Heart right ventricle (tissue), 16 donors: ENCODE measurements around the gene LRRC51. TPM values are rescaled to one million over a fixed set of nuclear protein-coding genes. Genes with fewer than 3 reads are reported as not detected.

Experiments
- ATAC-seq, 8 donors: fragments of 200-7000 bp; cut with Tn5 transposase; one replicate each; pipeline ENCODE4 v1.9.1; 2020; ENCODE audit warnings: mild to moderate bottlenecking in 8 of 8, moderate library complexity in 8 of 8, moderate number of reproducible peaks in 1 of 8
- DNase-seq, 2 donors: peaks; one replicate each; pipeline ENCODE4 v3.0.0-alpha.2; 2020
- H3K27ac ChIP-seq, 10 donors: fragments of 200-600 bp; sonication (generic) in 2 of 10; one replicate each; pipeline versions ENCODE4 v1.5.0 to v1.8.0; 2020 to 2022; ENCODE audit warnings: mild to moderate bottlenecking in 3 of 10
- H3K27me3 ChIP-seq, 7 donors: fragments of 200-600 bp; one replicate each; pipeline ENCODE4 v1.8.0; 2021 to 2022; ENCODE audit warnings: mild to moderate bottlenecking in 2 of 7
- H3K36me3 ChIP-seq, 9 donors: fragments of 200-600 bp; sonication (generic) in 1 of 9; one replicate each; pipeline versions ENCODE4 v1.5.0 to v1.8.0; 2020 to 2022; ENCODE audit warnings: mild to moderate bottlenecking in 2 of 9
- H3K4me1 ChIP-seq, 9 donors: fragments of 200-600 bp; sonication (generic) in 1 of 9; one replicate each; pipeline versions ENCODE4 v1.5.0 to v1.8.0; 2020 to 2022; ENCODE audit warnings: mild to moderate bottlenecking in 4 of 9
- H3K4me3 ChIP-seq, 10 donors: fragments of 200-600 bp; sonication (generic) in 2 of 10; one replicate each; pipeline versions ENCODE4 v1.5.0 to v1.8.0; 2020 to 2022; ENCODE audit warnings: mild to moderate bottlenecking in 7 of 10, moderate library complexity in 2 of 10
- H3K9me3 ChIP-seq, 11 donors: fragments of 200-600 bp in 10 of 11; sonication (generic) in 2 of 11; one replicate each; pipeline versions ENCODE4 v1.5.0 to v1.8.0; 2013 to 2022; ENCODE audit warnings: mild to moderate bottlenecking in 2 of 11, control low read depth in 1 of 11, moderate library complexity in 1 of 11
- CTCF ChIP-seq, 9 donors: fragments of 200-600 bp; sonication (generic) in 2 of 9; IDR thresholded peaks; one replicate each; pipeline versions ENCODE4 v1.5.0 to v1.8.0; 2021 to 2022; ENCODE audit warnings: antibody characterized with exemption in 9 of 9, mild to moderate bottlenecking in 5 of 9, moderate library complexity in 1 of 9
- WGBS, 2 donors: extraction: QIAGEN DNeasy Blood & Tissue Kit; methylation state at CpG; one replicate each; pipeline ENCODE4 v1.1.7; 2013; ENCODE audit warnings: inconsistent platforms in 1 of 2; 5-methylcytosine and 5-hydroxymethylcytosine counted together
- intact Hi-C, 10 donors: fragments of 100-400 bp; cut with DNase I; formaldehyde crosslinking; loops; one replicate each; pipeline versions ENCODE4 v1.11.1 to v1.14.2; 2022
- polyA plus RNA-seq, 2 donors: library from polyadenylated mRNA; stranded (reverse); fragments of 200-250 nt; gene quantifications; one replicate each; pipeline ENCODE4 v1.2.3, GENCODE V29; 2013
- total RNA-seq, 10 donors: library from RNA; stranded (reverse); fragmentation: NEBNext Ultra II Directional in 3 of 10; extraction: Animal tissue kit (Norgen Biotek cat#: 25700) in 3 of 10; gene quantifications; one replicate each; pipeline versions ENCODE4 v1.2.1 to v1.2.4, GENCODE V29; 2021 to 2023
- donor health status: Arrhythmogenic right ventricular cardiomyopathy.
- donor health status: ischemic (EF 13 %, LVEDD 7.1; RV severe dilation, severe dysfunction).
- donor health status: healthy with polysubstance abuse.
- donor health status: DM: no; HTN: yes; CAD: no.
- donor health status: DM: no; HTN: no; CAD: no.
- donor health status: ischemic (EF 25% LVEDD 6.9; RV normal size, moderate dysfunction).
- donor health status: ischemic (EF 25% LVEDD 5.7; RV mildly dilated, moderate dysfunction).
- donor health status: healthy.
- donor health status: DM: yes; HTN: yes; CAD: no.
- donor health status: Ischemic cardiomyopathy.
- donor health status: ischemic (EF 35%, LVEDD 5.7; RV mildly dilated, moderate dysfunction).
- donor health status: nonischemic (EF 11% LVEDD 7.7; RV severe dilation, severe dysfunction).
- donor health status: DM: yes; HTN: yes; CAD: no.
- donor health status: PGD.
- donor health status: ischemic (EF 29% LVEDD 5.4; RV normal size, mild dysfunction).
- donor health status: nonischemic (EF 23%, LVEDD 6.1; RV moderate dilation, normal function).

The LRRC51 gene
- total and polyA plus RNA-seq, 12 donors = 2.3 to 9.1 (median 4.0) TPM

GRCh38 chr11:72114570-72114969, 33.9 kb downstream of the LRRC51 start:
- intact Hi-C loops = loop anchor here in 3 of 10 donors (5.0 to 10.0 kb wide), 3 partner anchors 113 to 320 kb away; partner anchors contain the start of gene CLPB (in 1 of the 3)
- ATAC-seq = no peak
- Histone ChIP-seq H3K27me3 (peaks cover 0 to 11% (median 0%) of the 10 kb centered on the region in 7 donors), H3K36me3 (peaks cover 0 to 11% (median 0%) of the 10 kb centered on the region in 9 donors), H3K9me3 (no peaks in the 10 kb centered on the region), H3K4me3 (no peak overlapping the region), H3K4me1 (peaks cover 4 to 24% (median 15%) of the 10 kb centered on the region in 9 donors), H3K27ac (no peak overlapping the region)
- TF ChIP-seq CTCF (IDR thresholded peaks at IDR 0.05) = no peak
- no peak for DNase-seq
- WGBS, 2 donors = 93 to 97% methylated on average over 1 of the region's 1 CpG

- TF ChIP-seq CTCF (IDR thresholded peaks at IDR 0.05) = no peak
Observed at GRCh38 chr11:72116019-72116755, 35.5 kb downstream of the LRRC51 start.

DNA sequence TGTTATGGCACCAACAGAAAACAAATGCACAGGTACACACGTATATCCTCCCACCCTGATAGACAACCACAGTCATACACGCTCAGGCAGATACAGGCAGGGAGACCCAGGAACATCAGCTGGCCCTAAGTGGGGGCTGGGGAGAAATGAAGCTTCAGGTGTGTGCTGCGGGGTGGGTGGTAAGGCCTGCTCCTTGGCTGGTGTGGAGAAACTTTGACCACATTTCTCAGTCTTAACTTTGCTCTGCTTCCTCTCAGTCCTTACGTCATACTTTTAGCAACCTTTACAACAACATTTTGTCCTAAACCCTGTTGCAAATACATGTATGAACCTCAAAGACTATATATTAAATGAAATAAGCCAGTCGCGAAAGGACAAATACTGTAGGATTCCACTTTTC, 38.5 kb downstream of the LRRC51 start:
- Histone ChIP-seq H3K4me3 (no peak overlapping the region), H3K36me3 (no peaks in the 10 kb centered on the region), H3K27me3 (peaks cover 0 to 22% (median 3%) of the 10 kb centered on the region in 7 donors), H3K4me1 (peaks cover 0 to 6% (median 0%) of the 10 kb centered on the region in 9 donors), H3K27ac (peak overlapping the region in 1 of 10 donors; percentile 59), H3K9me3 (no peaks in the 10 kb centered on the region)
- no peak for ATAC-seq
- 77 to 82% methylated on average over 6 of the region's 6 CpGs for WGBS, 2 donors
- TF ChIP-seq CTCF (IDR thresholded peaks at IDR 0.05) = no peak
- no peak for DNase-seq
- intact Hi-C loops = loop anchor here in 2 of 10 donors (10.0 kb wide), 2 partner anchors 296 to 316 kb away; partner anchors contain the start of gene CLPB (in 1 of the 2)

More at GRCh38 chr11:72116019-72116755, 35.5 kb downstream of the LRRC51 start:
- H3K4me1 ChIP-seq = peaks cover 4 to 20% (median 14%) of the 10 kb centered on the region in 9 donors
- DNase-seq (no peak), ATAC-seq (no peak)
- no peaks in the 10 kb centered on the region for H3K9me3 ChIP-seq
- H3K27me3 ChIP-seq = peaks cover 0 to 17% (median 0%) of the 10 kb centered on the region in 7 donors
- H3K4me3 ChIP-seq = no peak overlapping the region
- no peaks in the 10 kb centered on the region for H3K36me3 ChIP-seq
- WGBS, 2 donors = 92% methylated on average over 6 of the region's 6 CpGs
- intact Hi-C loops = loop anchor here in 2 of 10 donors (10.0 kb wide), 2 partner anchors 299 to 319 kb away; partner anchors contain the start of gene CLPB (in 1 of the 2)
- no peak overlapping the region for H3K27ac ChIP-seq

DNA sequence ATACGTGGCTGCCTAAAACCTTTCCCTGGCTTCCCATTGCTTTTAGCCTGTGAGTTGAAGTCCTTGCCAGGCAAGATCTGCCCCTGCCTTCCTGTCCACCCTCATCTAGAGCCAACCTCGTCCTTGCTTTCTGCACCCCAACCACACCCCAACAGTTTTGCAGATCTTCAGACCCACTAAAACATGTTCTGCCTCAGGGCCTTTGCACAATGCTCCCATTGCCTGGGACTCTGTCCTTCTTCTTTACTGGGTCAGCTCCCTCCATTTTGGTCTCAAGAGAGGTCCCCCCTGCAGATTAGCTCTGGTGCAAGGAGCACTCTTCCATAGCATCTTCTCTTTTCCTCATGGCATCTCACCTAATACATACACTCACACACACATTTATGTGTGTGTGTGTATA, 40.3 kb downstream of the LRRC51 start:
- TF ChIP-seq CTCF (IDR thresholded peaks at IDR 0.05) = no peak
- Histone ChIP-seq H3K27ac (no peak overlapping the region), H3K4me3 (no peak overlapping the region), H3K4me1 (peaks cover 0 to 13% (median 0%) of the 10 kb centered on the region in 9 donors), H3K36me3 (no peaks in the 10 kb centered on the region), H3K9me3 (no peaks in the 10 kb centered on the region), H3K27me3 (peaks cover 0 to 18% (median 3%) of the 10 kb centered on the region in 7 donors)
- ATAC-seq = no peak
- DNase-seq = no peak
- intact Hi-C loops = no loop called here
- 58 to 74% methylated on average over 2 of the region's 2 CpGs for WGBS, 2 donors
